ENCODE data around the gene UGT1A4. TPM values are rescaled to one million over a fixed set of nuclear protein-coding genes. Genes with fewer than 3 reads are reported as not detected.

UGT1A4 gene
- total RNA-seq, 1 experiment from 2014 or later, result 0.12 TPM

- H3K79me2 ChIP-seq (ENCODE audit: insufficient read depth, low read length), result no peaks in the 10 kb centered on the region
- POLR2A ChIA-PET, result no interaction called here
- no peak overlapping the region for H3K27ac ChIP-seq (ENCODE audit: low read depth, low read length)
- H3K9me3 ChIP-seq (ENCODE audit: control insufficient read depth in 1 of 2, insufficient read depth in 1 of 2, low read depth in 1 of 2, low read length in 2 of 2), result no peaks in the 10 kb centered on the region
- RAD21 ChIA-PET (ENCODE audit: low non-redundant PET in 1 of 2, low total read pairs in 2 of 2, uncharacterized antibody in 2 of 2, unreplicated experiment in 2 of 2), result no interaction called here
- ATAC-seq (no peak), DNase-seq (ENCODE audit: low read depth, low spot score) (no peak)
- no peaks in the 10 kb centered on the region for H3K9me2 ChIP-seq (ENCODE audit: insufficient read depth)
- H3K4me2 ChIP-seq (ENCODE audit: low read length), result no peak overlapping the region
- H3K36me3 ChIP-seq (ENCODE audit: control insufficient read depth in 1 of 2, insufficient read depth in 2 of 2, low read length in 2 of 2), result no peaks in the 10 kb centered on the region
- H3K9ac ChIP-seq (ENCODE audit: low read length), result no peak overlapping the region
- no peaks in the 10 kb centered on the region for H3K4me1 ChIP-seq (ENCODE audit: control insufficient read depth in 1 of 2, insufficient read depth in 2 of 2, low read length in 2 of 2)
- BruUV-seq (replicated peaks), result no TSS peak
- CTCF ChIA-PET, result no interaction called here
- intact Hi-C loops (cut with micrococcal nuclease), result no loop called here
- H2AFZ ChIP-seq (ENCODE audit: low read depth, low read length, poor library complexity, severe bottlenecking), result no peak overlapping the region
- TF ChIP-seq ATF3 (IDR thresholded peaks at IDR 0.05) (no peak), CBX3 (IDR thresholded peaks at IDR 0.05; ENCODE audit: low read depth) (no peak), ZNF274 (IDR thresholded peaks at IDR 0.05; ENCODE audit: low read depth, low read length) (no peak), YY1 (IDR thresholded peaks at IDR 0.05; ENCODE audit: extremely low read depth, insufficient replicate concordance, low read depth, low read length) (no peak), SRF (IDR thresholded peaks at IDR 0.05; ENCODE audit: low read depth) (no peak), EGR1 (IDR thresholded peaks at IDR 0.05; ENCODE audit: low read depth) (no peak), ZBTB33 (IDR thresholded peaks at IDR 0.05; ENCODE audit: extremely low read depth, insufficient replicate concordance, low read length) (no peak), EZH2 (IDR thresholded peaks at IDR 0.05) (no peak), MAX (IDR thresholded peaks at IDR 0.05) (no peak), FOSL1 (IDR thresholded peaks at IDR 0.05; ENCODE audit: low read depth) (no peak), ZFX (IDR thresholded peaks at IDR 0.05) (no peak), POLR2A (IDR thresholded peaks at IDR 0.05; ENCODE audit: borderline replicate concordance, extremely low read depth, insufficient read depth, insufficient read length) (no peak), JUND (IDR thresholded peaks at IDR 0.05) (no peak), CTCF (IDR thresholded peaks at IDR 0.05 in 2 of 3, conservative IDR thresholded peaks at IDR 0.05 in 1 of 3; ENCODE audit: borderline replicate concordance in 1 of 3, insufficient read depth in 1 of 3, low read depth in 2 of 3, low read length in 2 of 3) (no peak), CEBPB (IDR thresholded peaks at IDR 0.05; ENCODE audit: low read depth) (no peak), SP1 (IDR thresholded peaks at IDR 0.05; ENCODE audit: low read depth) (no peak)
- H4K20me1 ChIP-seq (ENCODE audit: insufficient read depth), result no peaks in the 10 kb centered on the region
- no peaks in the 10 kb centered on the region for H3K27me3 ChIP-seq (ENCODE audit: insufficient read depth, low read length)
- no peak overlapping the region for H3K4me3 ChIP-seq (replicated peaks in 1 of 2; ENCODE audit: low read depth in 1 of 2, low read length in 2 of 2)
Measured at GRCh38 chr2:233818639-233819621, 100.4 kb downstream of the UGT1A4 start.

All from HCT116 (cell line).